Ascending aorta (tissue), 2 donors: ENCODE data around the gene ARSK. TPM values are rescaled to one million over a fixed set of nuclear protein-coding genes. Genes with fewer than 3 reads are reported as not detected.
"Not testable (repeated sequence)": the region's sequence is repeated elsewhere in the genome, so short reads cannot be mapped to it uniquely, and the experiment has no call there.

Source experiments
- DNase-seq, 2 donors: peaks; one replicate each; pipeline ENCODE4 v3.0.0-alpha.2; 2019; ENCODE audit warnings: low spot score in 2 of 2
- H3K27ac ChIP-seq, 2 donors: fragments of 200-600 bp; sonication (generic); one replicate each; pipeline ENCODE4 v1.5.1; 2016 to 2017; ENCODE audit warnings: mild to moderate bottlenecking in 1 of 2
- H3K27me3 ChIP-seq: fragments of 200-600 bp; sonication (generic); one replicate; pipeline ENCODE4 v1.5.1; 2017
- H3K36me3 ChIP-seq, 2 donors: fragments of 200-600 bp; sonication (generic); one replicate each; pipeline ENCODE4 v1.5.1; 2016
- H3K4me1 ChIP-seq, 2 donors: fragments of 200-600 bp; sonication (generic); one replicate each; pipeline ENCODE4 v1.5.1; 2016 to 2017; ENCODE audit warnings: mild to moderate bottlenecking in 1 of 2
- H3K4me3 ChIP-seq, 2 donors: fragments of 200-600 bp; sonication (generic); one replicate each; pipeline ENCODE4 v1.5.1; 2016 to 2017; ENCODE audit warnings: mild to moderate bottlenecking in 1 of 2
- H3K9me3 ChIP-seq, 2 donors: fragments of 200-600 bp; sonication (generic); one replicate each; pipeline ENCODE4 v1.5.1; 2016
- CTCF ChIP-seq, 3 experiments: fragments of 200-600 bp in 2 of 3; fragments of 450-650 bp in 1 of 3; sonication (generic) in 2 of 3; IDR thresholded peaks; one replicate each; pipeline ENCODE4 v1.5.1; 2016 to 2019; ENCODE audit warnings: antibody characterized with exemption in 3 of 3, mild to moderate bottlenecking in 1 of 3, moderate library complexity in 1 of 3
- intact Hi-C: fragments of 100-400 bp; cut with DNase I; formaldehyde crosslinking; loops from one replicate; pipeline ENCODE4 v1.15.1; 2023
- total RNA-seq: library from RNA; depleted of rRNA; stranded (reverse); fragments of >200 nt; gene quantifications from one replicate; pipeline ENCODE4 v1.1.0, GENCODE V29; 2016

The ARSK gene
- total RNA-seq, 1 donor from 2014 or later = 3.6 TPM

- no peak overlapping the region for H3K4me3 ChIP-seq
- H3K27ac ChIP-seq = peak overlapping the region; percentile 76 to 91
- intact Hi-C loops = loop anchor here (5.0 to 10.0 kb wide), 7 partner anchors 90 to 1290 kb away; partner anchors contain the start of genes ARSK, CAST, ERAP1 and LNPEP
- TF ChIP-seq CTCF (IDR thresholded peaks at IDR 0.05) = peak; percentile 61 to 70 (median 65)
- no peaks in the 10 kb centered on the region for H3K27me3 ChIP-seq
- DNase-seq = peak in 1 of 2 donors; percentile 72
- H3K9me3 ChIP-seq = no peaks in the 10 kb centered on the region
- H3K4me1 ChIP-seq = peaks cover 0 to 4% of the 10 kb centered on the region in 2 donors
- H3K36me3 ChIP-seq = no peaks in the 10 kb centered on the region
Measured at GRCh38 chr5:95644351-95645042, 89.6 kb downstream of the ARSK start.

- H3K27ac ChIP-seq = peak overlapping the region; percentile 76 to 91
- not testable (repeated sequence) for DNase-seq, H3K36me3 ChIP-seq, H3K27me3 ChIP-seq, H3K9me3 ChIP-seq, H3K4me1 ChIP-seq
- H3K4me3 ChIP-seq = peak overlapping the region; percentile 59 to 77
- intact Hi-C loops = loop anchor here (2.0 to 10.0 kb wide), 8 partner anchors 25 to 1289 kb away; partner anchors contain the start of genes ARSK, CAST, ERAP1 and GPR150
Measured at GRCh38 chr5:95646226-95646568, 91.3 kb downstream of the ARSK start.

GRCh38 chr5:95646569-95647431 lies 91.9 kb downstream of the ARSK start, which contains the start of gene RFESD:
TSS of gene RFESD (plus strand) at chr5:95646777. CDS start at chr5:95652272, 5,495 bp downstream.
- no peaks in the 10 kb centered on the region for H3K36me3 ChIP-seq
- intact Hi-C loops = loop anchor here (2.0 to 10.0 kb wide), 8 partner anchors 26 to 1288 kb away; partner anchors contain the start of genes ARSK, CAST, ERAP1 and GPR150
- TF ChIP-seq CTCF (IDR thresholded peaks at IDR 0.05) = peak in 1 of 3 experiments; percentile 22
- peaks cover 0 to 4% of the 10 kb centered on the region in 2 donors for H3K4me1 ChIP-seq
- H3K27me3 ChIP-seq = no peaks in the 10 kb centered on the region
- peak; percentile 97 to 100 for DNase-seq
- no peaks in the 10 kb centered on the region for H3K9me3 ChIP-seq
- peak within 1 kb of the TSS; percentile 83 to 91 for H3K27ac ChIP-seq
- peak within 1 kb of the TSS; percentile 59 to 77 for H3K4me3 ChIP-seq

- Histone ChIP-seq H3K4me1 (peaks cover 0 to 4% of the 10 kb centered on the region in 2 donors), H3K9me3 (no peaks in the 10 kb centered on the region), H3K27ac (no peak overlapping the region), H3K4me3 (no peak overlapping the region), H3K36me3 (no peaks in the 10 kb centered on the region), H3K27me3 (no peaks in the 10 kb centered on the region)
- intact Hi-C loops = loop anchor here (2.0 to 10.0 kb wide), 8 partner anchors 27 to 1287 kb away; partner anchors contain the start of genes ARSK, CAST, ERAP1 and GPR150
- no peak for TF ChIP-seq CTCF (IDR thresholded peaks at IDR 0.05)
- DNase-seq = no peak
Measured at GRCh38 chr5:95647886-95648860, 93.3 kb downstream of the ARSK start.

GRCh38 chr5:95649274-95649673 lies 94.4 kb downstream of the ARSK start:
- intact Hi-C loops = loop anchor here (5.0 to 10.0 kb wide), 6 partner anchors 94 to 1286 kb away; partner anchors contain the start of genes ARSK, CAST, ERAP1 and LNPEP
- TF ChIP-seq CTCF (IDR thresholded peaks at IDR 0.05) = no peak
- no peaks in the 10 kb centered on the region for H3K9me3 ChIP-seq
- no peak for DNase-seq
- no peaks in the 10 kb centered on the region for H3K27me3 ChIP-seq
- no peaks in the 10 kb centered on the region for H3K36me3 ChIP-seq
- peaks cover 0 to 4% of the 10 kb centered on the region in 2 donors for H3K4me1 ChIP-seq
- no peak overlapping the region for H3K4me3 ChIP-seq
- H3K27ac ChIP-seq = no peak overlapping the region
